ENCODE measurements around the gene CEP89.
"Not testable (repeated sequence)": the region's sequence is repeated elsewhere in the genome, so short reads cannot be mapped to it uniquely, and the experiment has no call there.

Gene CEP89

GRCh38 chr19:32889137-32889934 lies 82.4 kb downstream of the CEP89 start:
- peaks cover 35% of the 10 kb centered on the region for H3K36me3 Mint-ChIP-seq
- H3K27ac Mint-ChIP-seq: no peak overlapping the region

GRCh38 chr19:32887572-32888215 lies 84.1 kb downstream of the CEP89 start:
- H3K9me3 Mint-ChIP-seq: peaks cover 7% of the 10 kb centered on the region
- no peak overlapping the region for H3K27ac Mint-ChIP-seq
- no peak overlapping the region for H3K4me3 Mint-ChIP-seq
- H3K4me1 Mint-ChIP-seq: no peaks in the 10 kb centered on the region
- peaks cover 21% of the 10 kb centered on the region for H3K36me3 Mint-ChIP-seq
- H3K27me3 Mint-ChIP-seq: no peaks in the 10 kb centered on the region

More at GRCh38 chr19:32889137-32889934, 82.4 kb downstream of the CEP89 start:
- Mint-ChIP-seq H3K9me3 (peaks cover 13% of the 10 kb centered on the region), H3K27me3 (no peaks in the 10 kb centered on the region), H3K4me1 (no peaks in the 10 kb centered on the region), H3K4me3 (no peak overlapping the region)

GRCh38 chr19:32886241-32886640 lies 85.5 kb downstream of the CEP89 start:
- H3K4me3 Mint-ChIP-seq: no peak overlapping the region
- H3K9me3 Mint-ChIP-seq: peaks cover 1% of the 10 kb centered on the region
- H3K27me3 Mint-ChIP-seq: no peaks in the 10 kb centered on the region
- H3K36me3 Mint-ChIP-seq: peaks cover 13% of the 10 kb centered on the region
- no peaks in the 10 kb centered on the region for H3K4me1 Mint-ChIP-seq
- H3K27ac Mint-ChIP-seq: no peak overlapping the region

GRCh38 chr19:32885255-32885654 lies 86.5 kb downstream of the CEP89 start:
- H3K4me3 Mint-ChIP-seq, H3K27ac Mint-ChIP-seq: not testable (repeated sequence)

GRCh38 chr19:32881766-32882165 lies 90.0 kb downstream of the CEP89 start:
- Mint-ChIP-seq H3K27ac (no peak overlapping the region), H3K27me3 (no peaks in the 10 kb centered on the region), H3K36me3 (peaks cover 8% of the 10 kb centered on the region), H3K4me3 (no peak overlapping the region), H3K9me3 (no peaks in the 10 kb centered on the region), H3K4me1 (no peaks in the 10 kb centered on the region)

More at GRCh38 chr19:32885255-32885654, 86.5 kb downstream of the CEP89 start:
- H3K9me3 Mint-ChIP-seq, H3K4me1 Mint-ChIP-seq, H3K27me3 Mint-ChIP-seq: not testable (repeated sequence)
- H3K36me3 Mint-ChIP-seq: peaks cover 12% of the 10 kb centered on the region

- no peaks in the 10 kb centered on the region for H3K9me3 Mint-ChIP-seq
- H3K4me3 Mint-ChIP-seq: no peak overlapping the region
- H3K27ac Mint-ChIP-seq: no peak overlapping the region
- no peaks in the 10 kb centered on the region for H3K4me1 Mint-ChIP-seq
- peaks cover 4% of the 10 kb centered on the region for H3K36me3 Mint-ChIP-seq
- no peaks in the 10 kb centered on the region for H3K27me3 Mint-ChIP-seq
Observed at GRCh38 chr19:32880622-32881021, 91.1 kb downstream of the CEP89 start.

- no peaks in the 10 kb centered on the region for H3K4me1 Mint-ChIP-seq
- H3K36me3 Mint-ChIP-seq: peaks cover 4% of the 10 kb centered on the region
- no peak overlapping the region for H3K4me3 Mint-ChIP-seq
- no peak overlapping the region for H3K27ac Mint-ChIP-seq
- H3K9me3 Mint-ChIP-seq: no peaks in the 10 kb centered on the region
- no peaks in the 10 kb centered on the region for H3K27me3 Mint-ChIP-seq
Observed at GRCh38 chr19:32879741-32880140, 92.0 kb downstream of the CEP89 start.

- Mint-ChIP-seq H3K27ac (no peak overlapping the region), H3K9me3 (no peaks in the 10 kb centered on the region), H3K4me3 (no peak overlapping the region), H3K27me3 (no peaks in the 10 kb centered on the region), H3K4me1 (no peaks in the 10 kb centered on the region), H3K36me3 (peaks cover 4% of the 10 kb centered on the region)
Observed at GRCh38 chr19:32878988-32879387, 92.8 kb downstream of the CEP89 start.

GRCh38 chr19:32877977-32878745 lies 93.6 kb downstream of the CEP89 start:
- Mint-ChIP-seq H3K4me3 (no peak overlapping the region), H3K4me1 (no peaks in the 10 kb centered on the region), H3K9me3 (no peaks in the 10 kb centered on the region), H3K36me3 (peaks cover 4% of the 10 kb centered on the region), H3K27ac (no peak overlapping the region), H3K27me3 (no peaks in the 10 kb centered on the region)

- peaks cover 4% of the 10 kb centered on the region for H3K36me3 Mint-ChIP-seq
- no peaks in the 10 kb centered on the region for H3K9me3 Mint-ChIP-seq
- H3K4me3 Mint-ChIP-seq: no peak overlapping the region
- no peak overlapping the region for H3K27ac Mint-ChIP-seq
- H3K4me1 Mint-ChIP-seq: no peaks in the 10 kb centered on the region
- H3K27me3 Mint-ChIP-seq: no peaks in the 10 kb centered on the region
Observed at GRCh38 chr19:32877323-32877912, 94.3 kb downstream of the CEP89 start.

- no peaks in the 10 kb centered on the region for H3K9me3 Mint-ChIP-seq
- H3K27ac Mint-ChIP-seq: no peak overlapping the region
Observed at GRCh38 chr19:32876919-32877285, 94.9 kb downstream of the CEP89 start.

GRCh38 chr19:32876236-32876918 lies 95.4 kb downstream of the CEP89 start:
- Mint-ChIP-seq H3K27me3 (no peaks in the 10 kb centered on the region), H3K36me3 (peaks cover 4% of the 10 kb centered on the region), H3K27ac (no peak overlapping the region), H3K4me1 (no peaks in the 10 kb centered on the region), H3K4me3 (no peak overlapping the region), H3K9me3 (no peaks in the 10 kb centered on the region)

More at GRCh38 chr19:32876919-32877285, 94.9 kb downstream of the CEP89 start:
- no peak overlapping the region for H3K4me3 Mint-ChIP-seq
- peaks cover 4% of the 10 kb centered on the region for H3K36me3 Mint-ChIP-seq
- no peaks in the 10 kb centered on the region for H3K4me1 Mint-ChIP-seq
- no peaks in the 10 kb centered on the region for H3K27me3 Mint-ChIP-seq

- Mint-ChIP-seq H3K4me3 (no peak overlapping the region), H3K27ac (no peak overlapping the region), H3K9me3 (no peaks in the 10 kb centered on the region), H3K27me3 (no peaks in the 10 kb centered on the region), H3K36me3 (peaks cover 4% of the 10 kb centered on the region), H3K4me1 (no peaks in the 10 kb centered on the region)
Observed at GRCh38 chr19:32875428-32875827, 96.3 kb downstream of the CEP89 start.

- no peaks in the 10 kb centered on the region for H3K9me3 Mint-ChIP-seq
- no peaks in the 10 kb centered on the region for H3K4me1 Mint-ChIP-seq
- no peak overlapping the region for H3K27ac Mint-ChIP-seq
- H3K4me3 Mint-ChIP-seq: no peak overlapping the region
- H3K36me3 Mint-ChIP-seq: peaks cover 4% of the 10 kb centered on the region
- H3K27me3 Mint-ChIP-seq: no peaks in the 10 kb centered on the region
Observed at GRCh38 chr19:32874605-32875004, 97.2 kb downstream of the CEP89 start.
